CMK (cell line): ENCODE measurements around the gene TMEM94.
"Not testable (repeated sequence)": the region's sequence is repeated elsewhere in the genome, so short reads cannot be mapped to it uniquely, and the experiment has no call there.

ENCODE experiments used
- DNase-seq: peaks from one replicate; pipeline ENCODE4 v3.0.0-alpha.2; 2010; ENCODE audit warnings: low read depth

The TMEM94 gene

GRCh38 chr17:75511270-75511609 lies 54.8 kb downstream of the TMEM94 start:
- no peak for DNase-seq

- no peak for DNase-seq
These were observed 55.5 kb downstream of the TMEM94 start for GRCh38 chr17:75511610-75512575.

DNA sequence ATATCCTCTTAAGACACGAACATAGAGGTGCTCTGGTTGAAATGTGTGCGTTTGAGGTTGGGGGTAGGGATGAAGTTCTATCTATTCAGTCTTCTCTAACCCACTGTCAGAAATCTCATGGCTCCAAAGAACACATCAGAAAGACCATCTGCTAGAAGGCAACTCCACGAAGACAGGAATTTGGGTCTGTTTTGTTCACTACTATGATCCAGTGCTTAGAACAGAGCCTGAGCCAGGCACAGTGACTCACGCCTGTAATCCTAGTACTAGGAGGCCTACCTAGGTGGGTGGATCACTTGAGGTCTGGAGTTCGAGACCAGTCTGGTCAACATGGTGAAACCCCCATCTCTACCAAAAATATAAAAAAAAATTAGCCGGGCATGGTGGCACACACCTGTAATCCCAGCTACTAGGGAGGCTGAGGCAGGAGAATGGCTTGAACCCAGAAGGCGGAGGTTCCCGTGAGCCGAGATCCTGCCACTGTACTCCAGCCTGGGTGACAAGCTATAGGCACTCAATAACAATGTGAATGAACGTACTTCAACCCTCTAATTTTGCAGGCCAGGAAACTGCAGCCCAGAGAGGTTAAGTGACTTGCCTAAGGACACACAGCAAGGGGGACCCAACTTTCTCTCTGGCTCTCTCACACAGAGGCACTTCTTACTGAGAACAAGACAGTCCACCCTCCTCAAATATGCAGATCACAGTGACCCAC lies 56.6 kb downstream of the TMEM94 start:
- no peak for DNase-seq

GRCh38 chr17:75513641-75514000 lies 57.2 kb downstream of the TMEM94 start:
- DNase-seq: no peak

DNA sequence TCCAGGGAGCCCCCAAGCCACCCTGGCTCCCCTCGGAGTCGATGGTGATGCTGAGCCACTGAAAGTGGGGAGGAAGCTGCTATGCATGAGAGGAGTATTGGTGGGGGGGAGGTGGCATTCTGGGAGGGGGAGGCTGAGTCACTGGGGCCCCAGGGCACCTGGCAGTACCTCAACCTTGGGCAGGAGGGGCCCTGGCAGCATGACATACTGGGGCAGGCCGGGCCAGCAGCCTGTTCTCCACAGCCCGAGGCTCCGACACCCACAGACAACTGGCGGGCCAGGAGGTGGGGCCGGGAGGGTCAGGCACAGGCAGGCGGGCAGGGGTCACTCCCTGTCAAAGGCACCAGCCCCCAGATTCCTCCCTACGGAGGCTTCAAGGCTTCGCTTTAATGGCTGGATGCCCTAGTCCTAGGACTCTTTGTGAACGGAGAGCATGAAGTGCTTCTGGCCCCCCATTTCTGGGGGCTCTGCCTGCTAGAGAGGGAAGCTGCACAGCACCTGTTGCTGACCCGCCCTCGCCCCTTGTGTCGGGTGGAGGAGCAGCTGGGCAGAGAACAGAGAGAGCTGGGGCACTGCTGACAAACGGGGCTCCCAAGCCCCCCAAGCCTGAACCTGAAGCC lies 58.0 kb downstream of the TMEM94 start:
- DNase-seq: no peak

DNA sequence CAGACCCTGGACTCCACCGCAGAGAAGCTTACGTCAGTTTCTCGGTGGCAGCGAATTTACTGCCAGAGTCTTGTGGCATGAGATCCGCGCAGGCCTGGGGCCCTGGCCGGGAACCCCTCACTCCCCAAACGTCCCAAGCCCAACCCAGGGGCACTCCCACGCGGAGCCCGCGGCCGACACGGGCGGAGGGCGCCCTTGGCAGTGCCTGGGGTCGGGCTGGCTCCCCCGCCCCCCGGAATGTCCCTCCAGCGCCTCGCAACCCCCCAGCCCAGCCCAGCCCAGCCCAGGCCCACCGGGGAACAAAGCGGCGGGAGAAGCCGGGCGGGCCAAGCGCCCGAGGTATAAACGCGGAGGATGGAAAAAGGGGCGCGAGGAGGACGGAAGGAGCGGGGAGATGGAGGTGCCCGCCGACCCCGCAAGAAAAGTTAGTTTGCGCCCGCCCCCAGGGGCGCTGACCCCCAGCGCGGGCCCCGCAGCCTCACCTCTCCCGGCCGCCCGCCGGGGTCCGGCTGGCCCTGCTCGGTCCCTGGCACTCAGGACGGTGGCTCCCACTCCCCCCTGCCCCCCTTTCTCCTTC lies 58.6 kb downstream of the TMEM94 start:
- DNase-seq: no peak

DNA sequence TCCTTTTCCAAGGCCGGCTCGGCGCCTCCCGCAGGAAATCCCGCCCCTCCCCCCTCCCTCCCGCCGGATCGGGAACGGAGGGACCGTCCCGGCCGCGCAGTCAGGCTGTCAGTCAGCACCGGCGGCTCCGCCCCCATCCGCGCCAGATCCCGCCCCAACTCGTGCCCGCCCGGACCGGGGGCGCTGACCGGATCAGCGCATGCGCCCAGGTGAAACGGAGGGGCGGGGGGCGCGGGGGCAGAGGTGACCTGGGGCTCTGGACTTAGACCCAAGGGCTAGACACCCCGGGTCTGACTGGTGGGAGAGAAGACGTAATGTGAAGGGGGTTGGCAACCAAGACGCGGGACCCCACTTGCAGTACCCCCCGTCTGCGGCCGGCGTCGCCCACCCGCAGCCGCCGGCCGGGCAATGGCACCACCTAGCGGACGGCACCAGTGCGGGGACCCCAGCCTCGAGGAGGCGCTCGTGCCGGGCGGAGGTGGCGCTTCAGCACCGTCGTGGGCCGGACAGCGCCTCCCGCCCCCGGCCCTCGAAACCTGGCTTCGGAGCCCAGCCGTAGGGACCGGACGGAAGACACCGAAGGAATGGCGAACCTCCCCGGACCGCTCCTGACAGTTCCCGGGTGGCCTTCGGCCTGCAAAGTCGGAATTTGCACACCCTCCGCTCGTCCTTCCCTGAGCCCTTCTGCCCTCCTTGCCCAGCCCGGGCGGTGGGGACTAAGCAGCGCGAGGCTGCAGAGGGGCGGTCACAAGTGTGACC lies 59.2 kb downstream of the TMEM94 start, which contains the start of gene CASKIN2:
TSS of gene CASKIN2 (minus strand) at position 42 of the 759 bp plus-strand sequence. CDS start 1,733 bp downstream, outside the sequence.
- DNase-seq: no peak

- DNase-seq: no peak
These were observed 59.8 kb downstream of the TMEM94 start, which contains the start of gene TSEN54 for GRCh38 chr17:75516255-75516618. TSEN54 (plus strand) TSS chr17:75516528; CDS start chr17:75516561, 33 bp downstream.

DNA sequence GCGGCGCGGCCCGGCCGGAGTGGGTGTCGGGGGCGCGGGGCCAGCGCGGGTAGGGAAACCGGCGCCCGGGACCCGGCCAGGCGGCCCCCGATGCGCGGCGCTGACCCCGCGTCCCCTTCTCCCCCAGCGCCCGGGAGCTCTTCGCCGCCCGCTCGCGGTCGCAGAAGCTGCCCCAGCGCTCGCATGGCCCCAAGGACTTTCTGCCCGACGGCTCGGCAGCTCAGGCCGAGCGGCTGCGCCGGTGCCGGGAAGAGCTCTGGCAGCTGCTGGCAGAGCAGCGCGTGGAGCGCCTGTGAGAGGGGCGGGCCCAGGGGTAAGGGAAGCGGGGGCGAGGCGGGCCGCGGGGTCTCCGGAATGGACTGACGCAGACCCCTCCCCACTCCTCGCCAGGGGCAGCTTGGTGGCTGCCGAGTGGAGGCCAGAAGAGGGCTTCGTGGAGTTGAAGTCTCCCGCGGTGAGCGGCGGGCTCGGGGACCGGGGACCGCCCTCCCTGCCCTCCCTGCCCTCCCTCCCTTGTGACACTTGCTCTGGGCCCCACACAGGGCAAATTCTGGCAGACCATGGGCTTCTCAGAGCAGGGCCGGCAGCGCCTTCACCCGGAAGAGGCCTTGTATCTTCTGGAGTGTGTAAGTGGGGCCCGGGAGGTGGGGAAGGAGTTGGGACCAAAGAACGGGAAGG lies 60.3 kb downstream of the TMEM94 start:
- no peak for DNase-seq

DNA sequence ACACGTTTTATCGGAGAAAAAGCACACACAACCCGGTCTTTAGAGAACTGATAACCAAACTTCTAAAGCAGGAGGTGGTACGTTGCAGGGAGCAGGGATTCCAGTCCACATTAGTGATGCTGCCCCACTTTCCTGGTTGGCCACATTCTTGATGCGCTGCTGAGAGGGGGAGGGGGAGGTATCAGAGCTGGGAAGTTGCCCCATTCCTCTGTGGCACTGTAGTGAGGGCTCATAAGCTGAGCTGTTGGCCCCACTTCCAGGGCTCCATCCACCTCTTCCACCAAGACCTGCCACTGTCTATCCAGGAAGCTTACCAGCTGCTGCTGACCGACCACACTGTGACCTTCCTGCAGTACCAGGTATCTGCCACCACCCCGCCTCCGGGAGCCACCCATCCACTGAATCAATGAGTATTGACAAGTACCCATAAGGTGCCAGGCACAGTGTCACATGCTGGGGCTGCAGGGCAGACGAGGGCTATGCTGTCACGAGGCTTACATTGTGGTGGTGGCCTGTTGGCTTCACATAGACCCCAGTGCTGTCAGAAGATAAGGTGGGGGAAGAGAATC lies 60.9 kb downstream of the TMEM94 start:
- no peak for DNase-seq

DNA sequence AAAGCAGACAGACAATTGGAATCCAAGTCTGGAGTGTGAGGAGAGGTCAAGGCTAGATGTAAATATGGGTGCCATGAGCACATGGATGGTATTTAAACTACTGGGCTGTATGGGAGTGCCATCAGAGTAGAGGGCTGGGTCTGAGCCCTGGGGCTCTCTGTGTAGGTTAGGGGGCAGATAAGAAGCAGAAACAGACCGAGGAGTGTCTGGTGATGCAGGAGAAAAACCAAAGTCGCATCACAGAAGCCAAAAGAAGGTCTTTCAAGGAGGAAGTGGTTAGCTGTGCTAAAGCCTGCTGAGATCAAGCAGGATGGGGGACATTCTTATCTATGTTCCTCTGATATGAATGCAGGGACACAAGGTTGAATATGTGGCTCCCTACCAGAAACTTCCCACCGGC lies 61.8 kb downstream of the TMEM94 start:
- DNase-seq: peak; percentile 78

- DNase-seq: no peak
These were observed 62.6 kb downstream of the TMEM94 start for GRCh38 chr17:75518983-75519537.

DNA sequence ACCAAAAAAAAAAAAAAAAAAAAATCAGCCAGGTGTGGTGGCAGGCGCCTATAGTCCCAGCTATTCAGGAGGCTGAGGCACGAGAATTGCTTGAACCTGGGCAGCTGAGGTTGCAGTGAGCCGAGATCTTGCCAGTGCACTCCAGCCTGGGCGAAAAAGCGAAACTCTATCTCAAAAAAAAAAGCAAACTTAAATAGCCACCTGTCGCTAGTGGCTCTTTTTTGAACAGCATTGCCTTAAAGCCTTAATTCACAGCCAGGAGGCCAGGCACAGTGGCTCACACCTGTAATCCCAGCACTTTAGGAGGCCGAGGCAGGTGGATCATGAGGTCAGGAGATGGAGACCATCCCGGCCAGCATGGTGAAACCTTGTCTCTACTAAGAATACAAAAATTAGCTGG lies 64.0 kb downstream of the TMEM94 start:
- DNase-seq: not testable (repeated sequence)

GRCh38 chr17:75521290-75521689 lies 64.9 kb downstream of the TMEM94 start:
- no peak for DNase-seq

GRCh38 chr17:75521951-75522727 lies 65.7 kb downstream of the TMEM94 start:
- no peak for DNase-seq

GRCh38 chr17:75523647-75524046 lies 67.2 kb downstream of the TMEM94 start:
- no peak for DNase-seq

- DNase-seq: no peak
These were observed 68.0 kb downstream of the TMEM94 start for GRCh38 chr17:75524269-75524969.

DNA sequence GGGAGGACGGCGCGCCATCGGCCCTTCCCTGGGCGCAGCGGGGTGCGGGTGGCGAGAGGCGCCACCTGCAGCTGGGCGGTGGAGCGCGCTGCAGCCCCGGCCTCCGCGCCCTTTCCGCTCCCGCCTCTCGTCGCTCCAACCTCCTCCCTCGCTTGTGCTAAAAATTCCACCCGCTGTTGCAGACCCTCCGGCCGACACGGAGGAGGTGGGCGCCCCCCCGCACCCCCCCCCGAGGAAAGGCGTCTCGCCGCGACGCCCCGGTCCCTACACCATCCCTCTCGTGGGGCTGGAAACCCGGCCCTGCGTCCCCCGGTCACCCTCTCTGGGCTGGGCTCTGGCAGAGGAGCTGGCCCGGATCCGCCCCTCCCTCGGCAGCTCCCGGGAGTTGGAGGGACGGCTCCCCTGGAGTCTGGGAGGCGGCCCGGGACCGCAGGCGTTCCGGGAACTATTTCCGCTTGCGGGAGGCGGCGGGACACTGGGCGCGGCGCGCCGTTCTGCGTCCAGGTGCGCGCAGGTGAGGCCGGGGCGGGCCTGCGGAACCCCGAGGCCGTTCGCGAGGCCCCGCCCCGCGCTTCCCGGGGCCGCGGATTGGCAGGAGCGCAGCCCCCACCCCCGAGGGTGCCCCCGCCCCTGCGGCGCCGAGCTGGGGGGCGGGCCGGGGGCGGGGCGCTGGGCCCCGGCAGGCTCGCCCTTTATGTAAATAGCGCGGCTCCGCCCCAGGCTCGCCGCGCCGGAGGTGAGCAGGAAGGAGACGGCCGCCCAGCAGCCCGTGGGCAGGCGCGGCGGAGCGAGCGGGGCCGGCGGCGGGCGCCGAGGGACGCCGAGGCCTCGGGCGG lies 68.8 kb downstream of the TMEM94 start, which contains the start of gene LLGL2:
TSS of gene LLGL2 (plus strand) at position 728 of the 836 bp plus-strand sequence. CDS start 17,730 bp downstream, outside the sequence.
- DNase-seq: no peak
